Trophoblast cell (in vitro differentiated cells and primary cell): Measurements from ENCODE around the gene BCL10.

Source experiments
- DNase-seq, 2 donors: peaks; one replicate each; pipeline ENCODE4 v3.0.0-alpha.2; 2016
- H2AFZ ChIP-seq: 2 replicates; pipeline ENCODE4 v1.6.1; 2013; ENCODE audit warnings: low read length, moderate library complexity, mild to moderate bottlenecking; ENCODE audit not compliant: insufficient read depth, poor library complexity
- H2AK5ac ChIP-seq: 2 replicates; pipeline ENCODE4 v1.6.1; 2013; ENCODE audit warnings: mild to moderate bottlenecking, low read length
- H2BK120ac ChIP-seq: 2 replicates; pipeline ENCODE4 v1.6.1; 2013; ENCODE audit warnings: low read length, mild to moderate bottlenecking, moderate library complexity; ENCODE audit not compliant: insufficient read depth, poor library complexity
- H2BK12ac ChIP-seq: 2 replicates; pipeline ENCODE4 v1.6.1; 2013; ENCODE audit warnings: mild to moderate bottlenecking, low read length, moderate library complexity
- H2BK5ac ChIP-seq: 2 replicates; pipeline ENCODE4 v1.6.1; 2013; ENCODE audit warnings: low read length, low read depth, moderate library complexity, mild to moderate bottlenecking; ENCODE audit not compliant: poor library complexity
- H3K14ac ChIP-seq: 2 replicates; pipeline ENCODE4 v1.6.1; 2013; ENCODE audit warnings: mild to moderate bottlenecking, low read length
- H3K18ac ChIP-seq: 2 replicates; pipeline ENCODE4 v1.6.1; 2013; ENCODE audit warnings: mild to moderate bottlenecking, low read length
- H3K23ac ChIP-seq: 2 replicates; pipeline ENCODE4 v1.6.1; 2013; ENCODE audit warnings: low read length
- H3K27ac ChIP-seq: 2 replicates; pipeline ENCODE4 v1.5.1; 2013; ENCODE audit warnings: low read depth, mild to moderate bottlenecking, inconsistent platforms, low read length, moderate library complexity
- H3K27me3 ChIP-seq: 2 replicates; pipeline ENCODE4 v1.6.1; 2013; ENCODE audit warnings: inconsistent platforms, mild to moderate bottlenecking, low read length, moderate library complexity; ENCODE audit not compliant: insufficient read depth
- H3K36me3 ChIP-seq, 2 experiments: 1 replicate in 1 of 2; 2 replicates in 1 of 2; pipeline ENCODE4 v1.6.1; 2013; ENCODE audit warnings: low read length in 2 of 2, mild to moderate bottlenecking in 2 of 2, moderate library complexity in 1 of 2; ENCODE audit not compliant: insufficient read depth in 2 of 2, control insufficient read depth in 1 of 2
- H3K4ac ChIP-seq: 2 replicates; pipeline ENCODE4 v1.6.1; 2013; ENCODE audit warnings: low read depth, mild to moderate bottlenecking, low read length, moderate library complexity
- H3K4me1 ChIP-seq, 2 experiments: 1 replicate in 1 of 2; 2 replicates in 1 of 2; pipeline ENCODE4 v1.6.1; 2013; ENCODE audit warnings: low read length in 2 of 2, mild to moderate bottlenecking in 2 of 2, moderate library complexity in 1 of 2; ENCODE audit not compliant: insufficient read depth in 2 of 2, control insufficient read depth in 1 of 2
- H3K4me2 ChIP-seq: 2 replicates; pipeline ENCODE4 v1.6.1; 2013; ENCODE audit warnings: inconsistent platforms, mild to moderate bottlenecking, low read length, moderate library complexity
- H3K4me3 ChIP-seq: 2 replicates; pipeline ENCODE4 v1.5.1; 2013; ENCODE audit warnings: mild to moderate bottlenecking, low read depth, low read length, inconsistent platforms
- H3K79me1 ChIP-seq: one replicate; pipeline ENCODE4 v1.6.1; 2013; ENCODE audit warnings: low read length
- H3K79me2 ChIP-seq: 2 replicates; pipeline ENCODE4 v1.6.1; 2013; ENCODE audit warnings: low read length, mild to moderate bottlenecking; ENCODE audit not compliant: control insufficient read depth, insufficient read depth, poor library complexity
- H3K9ac ChIP-seq: 2 replicates; pipeline ENCODE4 v1.6.1; 2013; ENCODE audit warnings: mild to moderate bottlenecking, low read length
- H3K9me3 ChIP-seq: 2 replicates; pipeline ENCODE4 v1.6.1; 2013; ENCODE audit warnings: low read depth, mild to moderate bottlenecking, control low read depth, inconsistent platforms, low read length; ENCODE audit not compliant: insufficient read depth
- H4K12ac ChIP-seq: 2 replicates; pipeline ENCODE4 v1.6.1; 2013; ENCODE audit warnings: low read depth, mild to moderate bottlenecking, low read length, moderate library complexity
- H4K8ac ChIP-seq: 2 replicates; pipeline ENCODE4 v1.6.1; 2013; ENCODE audit warnings: low read depth, mild to moderate bottlenecking, low read length, moderate library complexity
- H4K91ac ChIP-seq: one replicate; pipeline ENCODE4 v1.6.1; 2013; ENCODE audit warnings: low read depth, mild to moderate bottlenecking, low read length, moderate library complexity
- WGBS: extraction: QIAGEN DNeasy Blood & Tissue Kit; methylation state at CpG from one replicate; pipeline ENCODE4 v1.1.7; 2013; ENCODE audit warnings: missing lambda C conversion rate; ENCODE audit not compliant: insufficient read length, insufficient coverage; ENCODE audit errors: extremely low coverage; 5-methylcytosine and 5-hydroxymethylcytosine counted together

The BCL10 gene

DNA sequence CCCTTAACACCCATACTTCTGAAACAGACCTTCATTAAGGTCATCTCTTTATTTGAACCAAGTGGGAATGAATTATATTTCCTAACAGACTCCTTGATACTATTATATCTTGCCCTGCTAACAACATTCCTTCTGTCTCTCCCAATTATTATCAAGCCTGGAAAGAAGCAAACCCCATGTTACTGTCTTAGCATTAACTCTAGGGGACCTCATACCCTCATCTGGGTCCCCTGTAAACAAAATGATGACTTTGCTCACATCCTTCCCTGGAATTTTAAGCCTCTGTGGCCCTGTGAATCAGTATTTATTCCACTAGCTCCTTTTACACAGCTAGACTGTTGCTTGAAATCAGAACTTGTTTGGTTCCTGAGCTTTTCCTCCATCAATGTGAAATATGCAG is 38.3 kb upstream of the BCL10 start:
- Histone ChIP-seq H3K14ac (no peak overlapping the region), H3K79me1 (no peaks in the 10 kb centered on the region), H3K27ac (no peak overlapping the region), H4K8ac (no peak overlapping the region), H3K9me3 (no peaks in the 10 kb centered on the region), H2AFZ (no peak overlapping the region), H3K79me2 (no peaks in the 10 kb centered on the region), H3K4ac (no peak overlapping the region), H3K18ac (no peak overlapping the region), H3K27me3 (no peaks in the 10 kb centered on the region), H3K9ac (no peak overlapping the region), H3K4me1 (peaks cover 3 to 7% of the 10 kb centered on the region in 2 experiments), H4K12ac (no peak overlapping the region), H3K4me2 (no peak overlapping the region), H2BK12ac (no peak overlapping the region), H4K91ac (no peak overlapping the region), H3K23ac (no peak overlapping the region), H3K36me3 (no peaks in the 10 kb centered on the region), H3K4me3 (no peak overlapping the region), H2AK5ac (no peak overlapping the region), H2BK5ac (peak overlapping the region; percentile 10), H2BK120ac (no peak overlapping the region)
- no peak for DNase-seq

- Histone ChIP-seq H3K36me3 (no peaks in the 10 kb centered on the region), H3K27me3 (no peaks in the 10 kb centered on the region), H3K27ac (peak overlapping the region; percentile 18), H2BK12ac (peak overlapping the region; percentile 78), H2AK5ac (no peak overlapping the region), H2AFZ (no peak overlapping the region), H3K4ac (no peak overlapping the region), H3K79me2 (no peaks in the 10 kb centered on the region), H3K4me3 (no peak overlapping the region), H4K91ac (peak overlapping the region; percentile 60), H3K4me2 (no peak overlapping the region), H3K18ac (no peak overlapping the region), H4K8ac (no peak overlapping the region), H3K23ac (no peak overlapping the region), H3K9ac (no peak overlapping the region), H3K9me3 (no peaks in the 10 kb centered on the region), H3K4me1 (peaks cover 3 to 7% of the 10 kb centered on the region in 2 experiments), H2BK120ac (peak overlapping the region; percentile 26), H3K79me1 (no peaks in the 10 kb centered on the region), H3K14ac (peak overlapping the region; percentile 33), H2BK5ac (peak overlapping the region; percentile 10), H4K12ac (no peak overlapping the region)
- no CpG with 5 or more reads among the region's 3 CpGs for WGBS
- peak; percentile 73 to 83 for DNase-seq
Observed at GRCh38 chr1:85313888-85314696, 37.7 kb upstream of the BCL10 start.

GRCh38 chr1:85311818-85312217 is 35.4 kb upstream of the BCL10 start:
- Histone ChIP-seq H3K9me3 (no peaks in the 10 kb centered on the region), H3K36me3 (no peaks in the 10 kb centered on the region), H2AK5ac (no peak overlapping the region), H3K4ac (no peak overlapping the region), H3K4me2 (no peak overlapping the region), H2BK120ac (no peak overlapping the region), H3K14ac (no peak overlapping the region), H3K27ac (no peak overlapping the region), H4K91ac (no peak overlapping the region), H3K18ac (no peak overlapping the region), H3K4me3 (no peak overlapping the region), H3K79me2 (no peaks in the 10 kb centered on the region), H2BK12ac (no peak overlapping the region), H3K9ac (no peak overlapping the region), H3K23ac (no peak overlapping the region), H3K27me3 (no peaks in the 10 kb centered on the region), H3K4me1 (peaks cover 3 to 7% of the 10 kb centered on the region in 2 experiments), H3K79me1 (no peaks in the 10 kb centered on the region), H2AFZ (no peak overlapping the region), H2BK5ac (no peak overlapping the region), H4K12ac (no peak overlapping the region), H4K8ac (no peak overlapping the region)
- WGBS: no CpG with 5 or more reads among the region's 2 CpGs
- DNase-seq: no peak

DNA sequence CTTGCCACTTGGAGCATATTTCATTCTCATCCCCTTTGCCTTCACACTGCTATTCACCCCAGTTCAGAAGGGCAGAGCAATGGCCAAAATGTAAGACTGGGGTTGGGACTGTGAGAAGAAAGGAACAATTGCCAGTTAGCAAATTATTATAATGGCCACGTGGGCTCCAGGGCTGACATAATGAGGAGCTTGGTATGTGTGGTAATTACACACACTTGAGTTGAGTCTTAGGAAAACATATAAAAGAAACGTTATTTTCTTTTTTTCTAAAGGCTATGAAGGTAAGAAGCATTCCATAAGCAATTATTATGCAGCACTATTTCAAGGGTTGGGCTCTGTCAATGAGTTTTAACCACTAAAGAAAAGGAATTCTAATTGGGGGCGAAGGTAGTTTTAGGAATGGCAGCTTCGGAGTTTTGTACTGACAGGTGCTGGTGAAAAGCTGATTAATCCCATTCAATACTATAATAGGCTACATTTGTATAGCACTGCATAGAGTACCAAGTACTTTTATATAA is 32.5 kb upstream of the BCL10 start:
- Histone ChIP-seq H3K4me2 (no peak overlapping the region), H3K79me1 (no peaks in the 10 kb centered on the region), H2BK120ac (no peak overlapping the region), H2AFZ (no peak overlapping the region), H3K9me3 (no peaks in the 10 kb centered on the region), H3K27me3 (no peaks in the 10 kb centered on the region), H3K4me3 (no peak overlapping the region), H3K9ac (no peak overlapping the region), H4K91ac (no peak overlapping the region), H3K18ac (no peak overlapping the region), H2AK5ac (no peak overlapping the region), H3K23ac (no peak overlapping the region), H3K36me3 (no peaks in the 10 kb centered on the region), H4K12ac (no peak overlapping the region), H3K4me1 (peaks cover 0 to 2% of the 10 kb centered on the region in 2 experiments), H3K4ac (no peak overlapping the region), H4K8ac (no peak overlapping the region), H3K27ac (no peak overlapping the region), H3K14ac (no peak overlapping the region), H2BK5ac (no peak overlapping the region), H2BK12ac (no peak overlapping the region), H3K79me2 (no peaks in the 10 kb centered on the region)
- no CpG with 5 or more reads among the region's 4 CpGs for WGBS
- DNase-seq: no peak
